ENCODE results near the gene CAPN1.
"Not testable (repeated sequence)": the region's sequence is repeated elsewhere in the genome, so short reads cannot be mapped to it uniquely, and the experiment has no call there.

The CAPN1 gene

GRCh38 chr11:65218446-65218845 is 36.7 kb downstream of the CAPN1 start:
- no peak for DNase-seq

DNA sequence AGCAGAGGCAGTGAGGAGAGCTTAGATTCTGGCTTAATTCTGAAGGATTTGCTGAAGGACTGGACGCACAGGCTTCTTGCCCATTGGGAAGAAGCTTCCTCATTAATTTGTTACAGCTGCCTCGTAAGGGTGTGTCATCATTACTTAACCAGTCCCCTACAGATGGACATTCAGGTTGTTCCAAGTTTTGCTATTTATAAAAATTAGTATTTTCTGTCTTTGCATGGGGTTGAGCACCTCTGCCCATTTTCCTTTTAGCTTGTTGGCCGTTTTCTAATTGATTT is 38.1 kb downstream of the CAPN1 start:
- no peak for DNase-seq

DNA sequence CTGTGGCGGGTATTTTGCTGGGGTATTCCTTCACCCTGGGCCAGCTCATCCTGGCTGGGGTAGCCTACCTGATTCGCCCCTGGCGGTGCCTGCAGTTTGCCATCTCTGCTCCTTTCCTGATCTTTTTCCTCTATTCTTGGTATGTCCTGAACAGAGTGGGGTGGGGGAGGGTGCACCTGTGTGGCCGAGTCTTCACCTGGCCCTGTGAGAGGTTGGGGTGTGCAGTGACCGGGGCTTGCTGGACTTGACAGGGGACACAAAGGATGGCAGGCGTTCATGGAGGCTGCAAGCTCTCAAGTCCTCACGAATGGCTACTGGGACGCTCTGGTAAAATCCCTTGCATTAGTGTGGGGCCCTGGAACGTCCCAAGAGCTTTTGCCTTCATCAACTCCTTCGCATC is 39.3 kb downstream of the CAPN1 start:
- no peak for DNase-seq

DNA sequence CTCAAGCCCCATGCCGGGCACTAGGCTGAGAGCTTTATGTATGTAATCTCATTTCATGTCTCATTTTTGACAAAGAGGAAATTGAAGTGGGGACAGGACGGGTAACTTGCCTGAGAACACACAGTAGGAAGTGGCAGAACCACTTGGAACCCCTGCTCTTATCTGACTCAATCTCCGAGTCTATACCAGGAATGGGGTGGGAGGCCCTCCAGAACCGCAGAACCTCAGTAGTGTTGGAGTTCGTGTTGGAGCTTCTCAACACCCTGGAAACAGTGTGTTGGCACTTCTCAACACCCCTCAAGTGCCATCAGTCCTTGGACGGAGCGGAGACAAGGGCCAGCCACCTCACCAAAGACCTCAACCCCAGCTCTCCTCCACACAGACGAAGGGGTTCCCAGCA is 41.3 kb downstream of the CAPN1 start:
- no peak for DNase-seq

DNA sequence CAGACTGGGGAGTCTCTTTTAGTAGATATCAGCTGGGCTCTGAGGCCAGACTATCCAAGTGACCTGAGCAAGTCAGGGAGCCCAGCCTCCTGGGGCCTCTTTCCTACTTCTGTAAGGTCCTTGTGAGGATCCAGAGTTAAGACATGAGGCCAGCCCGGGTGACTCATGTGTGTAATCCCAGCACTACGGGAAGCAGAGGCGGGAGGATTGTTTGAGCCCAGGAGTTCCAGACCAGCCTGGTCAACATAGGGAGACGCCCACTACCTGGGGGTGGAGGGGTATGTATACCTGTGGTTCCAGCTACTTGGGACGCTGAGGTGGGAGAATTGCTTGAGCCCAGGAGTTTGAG is 43.2 kb downstream of the CAPN1 start:
- DNase-seq, result no peak

DNA sequence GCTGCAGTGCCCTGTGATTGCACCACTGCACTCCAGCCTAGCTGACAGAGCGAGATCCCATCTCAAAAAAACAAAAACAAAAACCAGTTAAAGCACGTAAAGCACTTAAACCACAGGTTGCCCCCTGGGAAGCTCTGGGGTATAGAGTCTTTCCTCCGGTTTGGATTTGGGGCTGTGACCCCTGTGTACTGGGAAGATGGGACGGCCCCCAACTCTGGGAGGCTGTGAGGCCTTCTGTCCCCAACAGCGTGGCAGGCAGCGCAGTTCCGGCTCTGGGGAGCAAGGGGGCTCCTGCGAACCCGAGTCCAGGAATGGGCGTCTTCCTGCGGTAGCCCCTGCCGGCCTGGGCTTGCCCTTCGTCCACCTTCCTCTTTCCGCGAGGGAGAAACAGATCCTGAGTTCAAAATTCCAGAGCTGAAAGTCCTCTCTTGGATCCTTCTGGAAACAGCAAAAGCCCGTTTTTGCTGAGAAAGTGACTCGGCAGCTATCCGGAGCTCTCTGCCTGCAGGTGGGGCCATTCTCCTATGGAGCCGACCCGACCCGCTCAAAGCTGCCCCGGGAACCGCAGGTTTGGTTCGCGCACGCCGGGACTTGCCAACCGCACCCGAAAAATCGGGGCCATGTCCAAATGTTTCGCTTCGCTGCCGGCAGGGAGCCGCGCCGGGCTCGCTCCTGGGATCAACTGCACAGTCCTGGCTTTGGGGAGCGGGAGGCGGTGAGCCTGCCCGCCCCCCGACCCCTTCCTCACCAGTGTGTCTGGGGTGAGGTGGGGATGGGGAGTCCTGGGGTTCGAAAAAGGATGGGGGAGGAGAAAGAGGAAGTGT is 43.8 kb downstream of the CAPN1 start:
- DNase-seq, result no peak

DNA sequence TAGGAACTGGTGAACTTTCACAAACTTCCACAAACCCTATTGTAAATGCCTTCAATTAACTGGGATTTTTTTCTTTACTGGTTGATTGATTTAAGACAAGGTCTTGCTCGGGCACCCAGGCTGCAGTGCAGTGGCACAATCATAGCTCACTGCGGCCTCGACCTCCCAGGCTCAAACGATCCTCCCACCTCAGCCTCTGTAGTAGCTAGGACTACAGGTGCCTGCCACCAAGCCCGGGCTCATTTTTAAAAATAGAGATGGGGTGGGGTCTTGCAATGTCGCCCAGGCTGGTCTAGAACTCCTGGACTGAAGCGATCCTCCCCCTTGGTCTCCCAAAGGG is 44.3 kb downstream of the CAPN1 start:
- no peak for DNase-seq

DNA sequence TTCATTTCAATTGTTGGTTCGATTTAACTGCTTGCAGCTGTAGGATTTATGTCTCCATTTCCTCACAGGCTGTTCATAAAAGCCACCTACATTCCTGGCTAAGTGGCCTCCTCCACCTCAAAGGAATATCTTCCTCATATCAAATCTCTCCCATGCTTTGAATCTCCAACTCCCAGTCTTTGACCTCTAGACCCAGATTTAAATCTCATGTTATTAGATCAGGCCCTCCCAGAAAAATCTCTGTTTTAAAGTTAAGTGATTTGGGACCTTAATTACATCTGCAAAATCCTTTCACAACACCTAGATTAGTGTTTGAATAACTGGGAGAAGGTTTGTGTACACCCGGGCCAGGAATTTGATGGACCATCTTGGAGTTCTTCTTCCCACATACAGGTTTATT is 46.2 kb downstream of the CAPN1 start:
- DNase-seq, result no peak

- no peak for DNase-seq
Observed at GRCh38 chr11:65236194-65237059, 54.7 kb downstream of the CAPN1 start.

GRCh38 chr11:65238302-65238701 is 56.6 kb downstream of the CAPN1 start:
- not testable (repeated sequence) for DNase-seq

GRCh38 chr11:65241134-65241533 is 59.4 kb downstream of the CAPN1 start:
- DNase-seq, result no peak

DNA sequence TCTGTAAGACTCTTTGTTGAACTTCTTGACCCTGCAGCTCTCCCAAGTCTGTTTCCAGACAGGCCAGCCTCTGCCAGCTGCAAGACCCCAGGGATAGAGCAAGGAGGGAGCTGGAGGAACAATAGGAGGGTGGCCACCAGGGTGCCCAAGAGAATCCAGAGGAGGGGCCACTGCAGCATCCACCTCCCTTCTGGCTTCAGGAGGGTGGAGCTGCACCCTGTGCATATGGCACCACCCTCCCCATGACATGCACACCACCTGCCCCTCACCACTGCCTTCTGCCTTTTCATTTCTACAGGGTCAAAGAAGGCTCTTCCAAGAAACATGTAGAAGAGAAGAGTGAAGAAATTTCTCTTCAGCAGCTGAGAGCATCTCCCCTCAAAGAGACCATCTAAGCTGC is 60.0 kb downstream of the CAPN1 start:
- no peak for DNase-seq

DNA sequence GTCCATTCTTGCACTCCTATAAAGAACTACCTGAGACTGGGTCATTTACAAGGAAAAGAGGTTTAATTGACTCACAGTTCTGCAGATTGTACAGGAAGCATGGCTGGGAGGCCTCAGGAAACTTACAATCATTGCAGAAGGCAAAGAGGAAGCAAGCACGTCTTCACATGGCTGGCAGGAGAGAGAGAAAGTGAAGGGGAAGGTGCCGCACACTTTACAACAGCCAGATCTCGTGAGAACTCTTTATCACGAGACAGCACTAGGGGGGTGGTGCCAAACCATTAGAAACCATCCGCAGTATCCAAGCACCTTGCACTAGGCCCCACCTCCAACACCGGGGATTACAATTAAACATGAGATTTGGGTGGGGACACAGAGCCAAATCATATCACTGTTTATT is 60.7 kb downstream of the CAPN1 start:
- DNase-seq, result no peak

- no peak for DNase-seq
Observed at GRCh38 chr11:65243797-65244196, 62.1 kb downstream of the CAPN1 start.

- not testable (repeated sequence) for DNase-seq
Observed at GRCh38 chr11:65245046-65245445, 63.3 kb downstream of the CAPN1 start.

DNA sequence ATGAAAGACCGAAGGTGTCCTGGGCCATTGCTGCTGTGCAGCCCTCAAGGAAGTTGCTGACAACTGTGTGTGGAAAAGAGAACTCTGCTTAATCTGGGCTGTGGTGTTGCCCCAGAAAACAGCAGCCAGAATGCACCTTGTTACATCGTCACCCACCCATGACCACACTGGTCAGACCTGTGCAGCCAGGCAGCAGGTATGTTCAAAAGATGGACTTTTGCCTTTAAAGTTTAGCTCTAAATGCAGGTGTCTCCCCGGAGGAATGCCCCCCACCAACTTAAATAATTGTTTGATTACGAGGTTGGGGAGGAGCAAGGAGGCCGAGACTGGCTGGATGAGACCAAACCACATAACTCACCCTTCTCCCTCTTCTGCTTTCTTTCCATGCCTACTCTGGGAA is 64.8 kb downstream of the CAPN1 start:
- DNase-seq, result no peak

GRCh38 chr11:65248184-65248710 is 66.5 kb downstream of the CAPN1 start:
- not testable (repeated sequence) for DNase-seq

DNA sequence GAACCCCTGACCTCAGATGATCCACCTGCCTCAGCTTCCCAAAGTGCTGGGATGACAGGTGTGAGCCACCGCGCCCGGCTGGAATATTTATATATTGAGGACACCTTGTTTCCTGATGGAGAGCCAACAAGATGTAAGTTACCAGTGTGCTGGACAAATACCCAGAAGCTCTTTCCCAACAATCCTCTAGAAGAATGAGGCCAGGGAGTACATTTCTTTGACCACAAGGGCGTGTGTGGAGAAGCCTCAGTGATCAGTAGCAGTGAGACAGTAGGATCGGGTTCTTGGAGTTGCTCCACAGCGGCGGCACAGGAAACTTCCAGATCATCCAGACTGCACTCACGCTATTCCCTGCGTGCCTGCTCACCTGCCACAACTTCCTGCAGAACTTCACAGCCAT is 69.7 kb downstream of the CAPN1 start:
- DNase-seq, result no peak

GRCh38 chr11:65254724-65255123 is 73.0 kb downstream of the CAPN1 start:
- no peak for DNase-seq

GRCh38 chr11:65258988-65259387 is 77.3 kb downstream of the CAPN1 start:
- DNase-seq, result no peak

DNA sequence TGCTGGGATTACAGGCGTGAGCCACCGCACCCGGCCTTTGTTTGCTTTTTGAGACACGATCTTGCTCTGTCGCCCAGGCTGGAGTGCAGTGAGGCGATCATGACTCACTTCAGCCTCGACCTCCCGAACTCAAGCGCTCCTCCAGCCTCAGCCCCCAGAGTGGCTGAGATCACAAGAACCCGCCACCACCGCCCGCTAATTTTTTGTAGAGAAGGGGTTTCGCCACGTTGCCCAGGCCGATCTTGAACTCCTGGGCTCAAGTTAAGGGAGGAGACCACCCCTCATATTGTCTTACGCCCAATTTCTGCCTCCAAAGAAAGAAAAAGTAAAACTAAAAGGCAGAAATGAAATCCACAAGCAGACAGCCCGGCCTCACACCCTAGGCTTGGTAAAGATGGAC is 78.6 kb downstream of the CAPN1 start:
- no peak for DNase-seq

- DNase-seq, result no peak
Observed at GRCh38 chr11:65260756-65261590, 79.2 kb downstream of the CAPN1 start.

All from NCI-H510A (cell line).